ENCODE data around the gene UNG.

UNG gene

GRCh38 chr12:109092497-109093021 lies 4.8 kb upstream of the UNG start:
- no peak for DNase-seq

- peak; percentile 56 for DNase-seq
Measured at GRCh38 chr12:109093022-109093918, 4.1 kb upstream of the UNG start, which contains the start of gene ALKBH2. TSS of gene ALKBH2 (minus strand) at chr12:109093472. CDS start at chr12:109092786, 686 bp downstream.

GRCh38 chr12:109097140-109097434 lies 310 bp upstream of the UNG start:
- DNase-seq, result no peak

- no peak for DNase-seq
Measured at GRCh38 chr12:109098183-109098604, 797 bp downstream of the UNG start.

DNA sequence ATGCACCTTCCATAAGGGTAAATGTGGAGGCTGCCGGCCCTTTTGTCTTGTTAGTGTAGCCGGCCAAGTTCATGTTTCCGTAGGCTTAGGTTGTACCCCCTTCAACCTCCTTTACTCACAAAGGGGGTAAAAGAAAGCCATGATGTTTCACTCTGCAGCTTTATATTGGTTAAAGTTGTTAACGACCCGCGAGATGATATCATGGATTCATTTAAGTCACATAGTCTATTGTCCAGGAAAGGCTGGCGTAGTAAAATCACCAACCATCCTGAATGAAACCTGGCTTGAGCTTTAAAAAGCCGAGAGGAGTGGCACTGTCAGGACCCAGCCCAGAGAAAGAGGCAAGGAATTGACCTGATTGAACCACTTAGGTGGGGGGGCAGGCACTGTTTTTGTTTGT lies 1.3 kb downstream of the UNG start:
- no peak for DNase-seq

GRCh38 chr12:109099431-109100020 lies 2.1 kb downstream of the UNG start:
- no peak for DNase-seq

GRCh38 chr12:109100741-109101140 lies 3.3 kb downstream of the UNG start:
- no peak for DNase-seq

GRCh38 chr12:109102491-109102890 lies 5.1 kb downstream of the UNG start:
- DNase-seq, result no peak

GRCh38 chr12:109105176-109105575 lies 7.8 kb downstream of the UNG start:
- no peak for DNase-seq

DNA sequence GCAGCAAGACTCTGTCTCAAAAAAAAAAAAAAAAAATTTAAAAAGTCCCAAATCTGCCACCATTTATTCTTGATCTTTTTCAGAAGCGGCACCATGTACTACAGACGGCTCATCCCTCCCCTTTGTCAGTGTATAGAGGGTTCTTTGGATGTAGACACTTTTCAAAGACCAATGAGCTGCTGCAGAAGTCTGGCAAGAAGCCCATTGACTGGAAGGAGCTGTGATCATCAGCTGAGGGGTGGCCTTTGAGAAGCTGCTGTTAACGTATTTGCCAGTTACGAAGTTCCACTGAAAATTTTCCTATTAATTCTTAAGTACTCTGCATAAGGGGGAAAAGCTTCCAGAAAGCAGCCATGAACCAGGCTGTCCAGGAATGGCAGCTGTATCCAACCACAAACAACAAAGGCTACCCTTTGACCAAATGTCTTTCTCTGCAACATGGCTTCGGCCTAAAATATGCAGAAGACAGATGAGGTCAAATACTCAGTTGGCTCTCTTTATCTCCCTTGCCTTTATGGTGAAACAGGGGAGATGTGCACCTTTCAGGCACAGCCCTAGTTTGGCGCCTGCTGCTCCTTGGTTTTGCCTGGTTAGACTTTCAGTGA lies 12.5 kb downstream of the UNG start:
- DNase-seq, result no peak

- DNase-seq, result no peak
Measured at GRCh38 chr12:109110988-109111495, 13.6 kb downstream of the UNG start.

GRCh38 chr12:109112720-109113465 lies 15.5 kb downstream of the UNG start:
- no peak for DNase-seq

DNA sequence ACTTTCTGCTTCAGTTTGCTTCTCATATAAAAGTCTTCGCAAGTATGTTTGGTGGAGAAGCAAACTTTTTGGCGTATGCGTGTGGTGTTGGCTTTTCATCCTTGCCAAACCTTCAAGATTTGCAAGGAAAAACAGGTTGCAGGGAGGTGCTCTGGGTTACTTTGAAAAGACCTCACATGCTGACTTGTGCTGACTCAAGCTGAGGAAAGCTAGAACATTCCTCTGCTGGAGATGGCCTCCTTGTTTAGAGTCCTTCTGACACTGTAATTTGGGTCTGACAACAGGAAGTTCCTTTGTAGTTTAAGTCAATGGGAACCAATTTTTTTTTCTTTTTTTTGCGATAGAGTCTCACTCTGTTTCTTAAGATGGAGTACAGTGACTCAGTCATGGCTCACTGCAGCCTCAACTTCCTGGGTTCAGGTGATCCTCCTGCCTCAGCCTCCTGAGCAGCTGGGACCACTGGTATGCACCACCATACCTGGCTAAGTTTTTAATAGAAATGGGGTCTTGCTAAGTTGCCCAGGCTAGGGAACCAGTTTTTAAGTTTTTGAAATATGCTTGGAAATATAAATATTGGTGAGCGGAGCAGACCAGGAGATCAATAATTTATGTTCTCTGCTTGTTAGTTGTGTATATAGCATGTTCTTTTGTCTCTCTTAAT lies 16.4 kb downstream of the UNG start:
- no peak for DNase-seq

DNA sequence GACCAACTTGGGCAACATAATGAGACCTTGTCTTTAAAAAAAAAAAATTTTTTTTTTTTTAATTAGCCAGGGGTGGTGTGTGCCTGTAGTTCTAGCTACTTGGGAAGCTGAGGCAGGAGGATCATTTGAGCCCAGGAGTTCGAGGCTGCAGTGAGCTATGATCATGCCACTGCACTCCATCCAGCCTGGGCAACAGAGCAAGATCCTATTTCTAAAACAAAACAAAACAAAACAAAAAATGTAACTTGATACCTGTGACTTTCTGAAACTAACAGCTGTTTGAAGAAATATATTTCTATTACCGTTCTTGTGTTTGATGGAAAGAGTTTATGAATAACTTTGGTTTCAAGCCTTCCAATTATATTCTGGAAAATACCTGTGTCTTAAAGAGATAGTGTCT lies 17.2 kb downstream of the UNG start:
- DNase-seq, result no peak

- no peak for DNase-seq
Measured at GRCh38 chr12:109115404-109115757, 18.0 kb downstream of the UNG start.

DNA sequence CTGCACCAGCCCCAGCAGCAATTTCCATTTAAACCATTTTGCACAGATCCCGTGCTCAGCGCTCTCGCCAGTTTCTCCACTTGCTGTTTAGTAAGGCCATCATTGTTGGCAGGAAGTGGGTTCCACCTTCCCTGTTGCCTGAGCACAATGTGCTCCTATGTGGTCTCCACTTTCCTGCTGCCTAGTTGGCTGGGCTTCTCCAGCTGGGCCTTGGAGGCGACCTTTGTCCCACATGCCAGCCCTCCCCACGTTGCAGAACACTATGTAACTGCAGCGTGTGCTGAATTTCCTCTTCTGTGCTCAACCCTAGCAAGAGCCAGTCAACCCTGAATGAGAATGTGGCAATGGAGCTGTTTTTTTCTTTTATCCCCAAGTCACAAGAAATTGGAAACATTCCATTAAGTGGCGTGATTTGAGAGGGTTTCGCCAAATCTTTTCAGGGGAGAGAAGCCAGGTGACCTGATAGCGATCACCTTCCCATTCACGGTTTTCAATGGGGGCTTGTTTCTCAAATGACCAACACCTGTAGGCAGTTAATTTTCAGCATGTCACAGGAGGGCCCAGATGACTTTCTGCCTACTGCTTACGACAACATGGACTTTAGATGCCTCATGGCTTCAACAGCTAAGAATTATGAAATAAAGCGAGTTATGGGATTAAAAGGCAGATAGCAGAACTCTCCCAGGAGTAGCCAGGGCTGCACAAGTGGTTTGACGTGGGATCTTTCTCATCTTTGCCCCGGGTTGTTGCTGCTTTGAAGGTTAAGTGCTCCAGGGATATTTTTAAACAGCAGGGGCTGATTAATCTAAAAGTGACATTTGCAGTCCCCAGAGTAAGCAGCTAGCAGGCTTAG lies 18.6 kb downstream of the UNG start, which contains the start of gene ACACB:
Gene ACACB (plus strand): TSS at position 830 of the 853 bp plus-strand sequence. CDS start 22,819 bp downstream, outside the sequence.
- DNase-seq, result no peak

DNA sequence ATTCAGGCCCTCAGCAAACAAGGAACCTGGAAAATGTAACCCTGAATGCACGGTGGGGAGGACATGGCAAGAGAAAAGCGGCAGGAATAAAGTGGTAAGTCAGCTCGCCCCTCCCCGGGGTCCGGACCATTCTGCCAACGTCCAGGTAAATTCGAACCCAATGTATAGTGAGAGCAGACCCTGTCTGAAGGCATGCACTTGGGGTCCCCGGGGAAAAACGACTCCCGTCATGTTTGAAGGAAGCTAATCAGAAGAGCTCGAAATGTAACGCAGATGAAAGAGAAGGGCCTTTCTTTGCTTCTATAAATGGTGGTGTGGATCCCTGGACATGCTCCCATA lies 19.2 kb downstream of the UNG start:
- DNase-seq, result no peak

DNA sequence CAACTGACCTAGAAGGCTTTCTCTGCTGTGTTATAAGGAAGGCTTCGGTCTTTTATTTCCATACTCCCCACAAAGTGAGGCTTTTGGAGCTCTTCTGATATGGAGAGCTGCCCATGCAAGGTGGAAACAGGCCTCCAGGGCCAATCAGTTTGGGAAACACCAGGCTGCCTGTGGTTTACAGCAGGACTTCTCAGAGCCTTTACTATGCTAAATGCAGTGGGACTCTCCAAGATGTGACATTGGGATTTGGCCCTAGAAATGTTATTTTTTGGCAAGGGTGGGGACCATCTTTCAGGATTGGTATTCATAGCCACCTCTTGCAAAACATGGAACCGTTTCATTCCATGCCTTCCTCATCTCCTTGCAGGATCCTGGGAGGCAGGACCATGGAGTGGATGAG lies 22.7 kb downstream of the UNG start:
- DNase-seq, result no peak

GRCh38 chr12:109120557-109120956 lies 23.2 kb downstream of the UNG start:
- no peak for DNase-seq

- DNase-seq, result no peak
Measured at GRCh38 chr12:109121346-109121880, 24.0 kb downstream of the UNG start.
